IMR-90 (cell line): ENCODE measurements around the gene POLR3E. TPM values are rescaled to one million over a fixed set of nuclear protein-coding genes. Genes with fewer than 3 reads are reported as not detected.

ENCODE experiments used
- ATAC-seq: fragments of 200-7000 bp; cut with Tn5 transposase; 2 replicates; pipeline ENCODE4 v1.9.1; 2020; ENCODE audit warnings: low read depth, mild to moderate bottlenecking, moderate library complexity
- BruUV-seq: library from RNA; stranded (reverse); fragments of 400-500 nt; replicated peaks from 2 replicates; lab custom pipeline; 2021; lab: Mats Ljungman, UMichigan
- CTCF ChIA-PET: fragments of 300-600 bp; formaldehyde crosslinking; extraction: SDS; loops from one replicate; lab custom pipeline; 2021; ENCODE audit warnings: antibody characterized with exemption; lab: Yijun Ruan, JAX
- POLR2A ChIA-PET: fragments of 300-600 bp; sonication (Branson Sonifier 250); formaldehyde crosslinking; loops from one replicate; lab custom pipeline; 2022; ENCODE audit warnings: antibody characterized with exemption; ENCODE audit not compliant: unreplicated experiment; lab: Charles Lee
- DNase-seq: peaks from one replicate; pipeline ENCODE4 v3.0.0; 2013
- H2AFZ ChIP-seq: replicated peaks from 2 replicates; pipeline ENCODE3; 2013; ENCODE audit warnings: low read length, mild to moderate bottlenecking; ENCODE audit not compliant: poor library complexity
- H2AK5ac ChIP-seq: 2 replicates; pipeline ENCODE4 v1.6.1; 2013; ENCODE audit warnings: low read depth, low read length, inconsistent platforms
- H2AK9ac ChIP-seq: replicated peaks from 2 replicates; pipeline ENCODE3; 2013; ENCODE audit warnings: mild to moderate bottlenecking, low read depth, low read length, moderate library complexity; ENCODE audit not compliant: poor library complexity
- H2BK120ac ChIP-seq: 2 replicates; pipeline ENCODE4 v1.6.1; 2013; ENCODE audit warnings: low read depth, low read length, inconsistent platforms
- H2BK15ac ChIP-seq: 3 replicates; pipeline ENCODE4 v1.6.1; 2013; ENCODE audit warnings: low read depth, low read length, inconsistent platforms
- H2BK20ac ChIP-seq: 2 replicates; pipeline ENCODE4 v1.6.1; 2013; ENCODE audit warnings: low read depth, mild to moderate bottlenecking, inconsistent platforms, low read length, moderate library complexity
- H2BK5ac ChIP-seq: 2 replicates; pipeline ENCODE4 v1.6.1; 2013; ENCODE audit warnings: mild to moderate bottlenecking, low read depth, low read length, inconsistent platforms; ENCODE audit not compliant: poor library complexity, severe bottlenecking
- H3K14ac ChIP-seq: replicated peaks from 2 replicates; pipeline ENCODE4 v1.6.1; 2013; ENCODE audit warnings: low read depth, low read length, inconsistent platforms
- H3K18ac ChIP-seq: 2 replicates; pipeline ENCODE4 v1.6.1; 2013; ENCODE audit warnings: low read depth, low read length, control low read depth
- H3K23ac ChIP-seq: 2 replicates; pipeline ENCODE4 v1.6.1; 2013; ENCODE audit warnings: low read depth, low read length, inconsistent platforms
- H3K27ac ChIP-seq: 2 replicates; pipeline ENCODE4 v1.5.1; 2013; ENCODE audit warnings: mild to moderate bottlenecking, control low read depth, low read length; ENCODE audit not compliant: insufficient read depth
- H3K27me3 ChIP-seq: 2 replicates; pipeline ENCODE4 v1.6.1; 2013; ENCODE audit warnings: low read length; ENCODE audit not compliant: control insufficient read depth, insufficient read depth
- H3K36me3 ChIP-seq: 2 replicates; pipeline ENCODE4 v1.6.1; 2013; ENCODE audit warnings: low read length, mixed read lengths; ENCODE audit not compliant: control insufficient read depth, insufficient read depth
- H3K4ac ChIP-seq: 2 replicates; pipeline ENCODE4 v1.6.1; 2013; ENCODE audit warnings: low read depth, low read length, inconsistent platforms
- H3K4me1 ChIP-seq: 2 replicates; pipeline ENCODE4 v1.6.1; 2013; ENCODE audit warnings: low read length, mixed read lengths; ENCODE audit not compliant: control insufficient read depth, insufficient read depth
- H3K4me2 ChIP-seq: 2 replicates; pipeline ENCODE4 v1.6.1; 2013; ENCODE audit warnings: low read depth, mild to moderate bottlenecking, control low read depth, low read length, moderate library complexity
- H3K4me3 ChIP-seq: 2 replicates; pipeline ENCODE4 v1.5.1; 2013; ENCODE audit warnings: low read depth, mild to moderate bottlenecking, control low read depth, low read length, moderate library complexity; ENCODE audit not compliant: insufficient read depth
- H3K56ac ChIP-seq: 2 replicates; pipeline ENCODE4 v1.6.1; 2013; ENCODE audit warnings: low read length, inconsistent platforms; ENCODE audit not compliant: insufficient read depth; ENCODE audit errors: extremely low read depth
- H3K79me1 ChIP-seq, 2 experiments: 2 replicates each; pipeline ENCODE4 v1.6.1; 2013; ENCODE audit warnings: low read length in 2 of 2, inconsistent platforms in 1 of 2, low read depth in 1 of 2
- H3K9ac ChIP-seq: 2 replicates; pipeline ENCODE4 v1.6.1; 2013; ENCODE audit warnings: low read depth, low read length, control low read depth
- H3K9me1 ChIP-seq: 2 replicates; pipeline ENCODE4 v1.6.1; 2013; ENCODE audit warnings: low read length, inconsistent platforms; ENCODE audit not compliant: insufficient read depth
- H3K9me3 ChIP-seq: 2 replicates; pipeline ENCODE4 v1.6.1; 2013; ENCODE audit warnings: low read length; ENCODE audit not compliant: control insufficient read depth, insufficient read depth
- H4K20me1 ChIP-seq: 2 replicates; pipeline ENCODE4 v1.6.1; 2013; ENCODE audit warnings: low read length, inconsistent platforms; ENCODE audit not compliant: insufficient read depth
- H4K5ac ChIP-seq: 2 replicates; pipeline ENCODE4 v1.6.1; 2013; ENCODE audit warnings: mild to moderate bottlenecking, low read depth, low read length, control low read depth
- H4K8ac ChIP-seq, 2 experiments: 2 replicates each; pipeline ENCODE4 v1.6.1; 2013; ENCODE audit warnings: low read depth in 2 of 2, low read length in 2 of 2, control low read depth in 1 of 2, inconsistent platforms in 1 of 2
- H4K91ac ChIP-seq: 2 replicates; pipeline ENCODE4 v1.6.1; 2013; ENCODE audit warnings: low read depth, low read length, inconsistent platforms; ENCODE audit not compliant: insufficient read depth
- BHLHE40 ChIP-seq: fragments of 150-350 bp; IDR thresholded peaks from 2 replicates; pipeline ENCODE4 v1.6.1; 2016; ENCODE audit warnings: mild to moderate bottlenecking, low read depth, low read length
- CHD1 ChIP-seq: IDR thresholded peaks from 2 replicates; pipeline ENCODE4 v1.6.1; 2012; ENCODE audit warnings: low read depth, low read length, improper control_type of control experiment
- CTCF ChIP-seq: conservative IDR thresholded peaks from 2 replicates; pipeline ENCODE4 v1.5.1; 2012; ENCODE audit warnings: mild to moderate bottlenecking, low read depth, low read length, improper control_type of control experiment
- ELK1 ChIP-seq: fragments of 150-350 bp; IDR thresholded peaks from 2 replicates; pipeline ENCODE4 v1.6.1; 2016; ENCODE audit warnings: low read depth, mild to moderate bottlenecking, low read length, moderate library complexity, borderline replicate concordance
- FOS ChIP-seq: fragments of 150-350 bp; IDR thresholded peaks from 2 replicates; pipeline ENCODE4 v1.6.1; 2016; ENCODE audit warnings: low read depth, low read length
- MAFK ChIP-seq: IDR thresholded peaks from 2 replicates; pipeline ENCODE4 v1.6.1; 2012; ENCODE audit warnings: low read depth, low read length, improper control_type of control experiment
- MAZ ChIP-seq: IDR thresholded peaks from 2 replicates; pipeline ENCODE4 v1.6.1; 2012; ENCODE audit warnings: low read depth, mild to moderate bottlenecking, low read length, improper control_type of control experiment, moderate library complexity, borderline replicate concordance
- MXI1 ChIP-seq: IDR thresholded peaks from 2 replicates; pipeline ENCODE4 v1.6.1; 2012; ENCODE audit warnings: low read depth, mild to moderate bottlenecking, low read length, moderate library complexity, borderline replicate concordance
- RAD21 ChIP-seq: IDR thresholded peaks from 2 replicates; pipeline ENCODE4 v1.6.1; 2012; ENCODE audit warnings: low read length, improper control_type of control experiment
- RCOR1 ChIP-seq: IDR thresholded peaks from 2 replicates; pipeline ENCODE4 v1.6.1; 2012; ENCODE audit warnings: mild to moderate bottlenecking, low read length, improper control_type of control experiment; ENCODE audit not compliant: insufficient replicate concordance
- RFX5 ChIP-seq: IDR thresholded peaks from 2 replicates; pipeline ENCODE4 v1.8.0; 2012; ENCODE audit warnings: low read depth, mild to moderate bottlenecking, low read length, moderate library complexity
- SMC3 ChIP-seq: fragments of 150-350 bp; IDR thresholded peaks from 2 replicates; pipeline ENCODE4 v1.6.1; 2016; ENCODE audit warnings: low read depth, mild to moderate bottlenecking, antibody characterized with exemption, low read length, moderate library complexity
- USF2 ChIP-seq: fragments of 150-350 bp; IDR thresholded peaks from 2 replicates; pipeline ENCODE4 v1.6.1; 2017; ENCODE audit warnings: mild to moderate bottlenecking, antibody characterized with exemption, low read length, low read depth
- WGBS, 2 experiments: methylation state at CpG; one replicate each; pipeline versions ENCODE4 v1.1.5 to v1.1.7; 2013; ENCODE audit warnings: missing lambda C conversion rate in 2 of 2; ENCODE audit not compliant: insufficient read length in 1 of 2; ENCODE audit errors: extremely low coverage in 2 of 2; 5-methylcytosine and 5-hydroxymethylcytosine counted together
- dilution Hi-C: fragments of 300-500 bp; cut with HindIII; formaldehyde crosslinking; loops from one replicate; pipeline ENCODE4 v1.14.3; 2018; ENCODE audit warnings: low sequenced_read_pairs; ENCODE audit not compliant: unreplicated experiment
- in situ Hi-C: fragments of 300-500 bp; cut with MboI; formaldehyde crosslinking; loops from 3 replicates; pipeline ENCODE4 v1.14.3; 2019; ENCODE audit warnings: low sequenced_read_pairs, inconsistent platforms, mixed read lengths
- intact Hi-C: fragments of 100-400 bp; cut with micrococcal nuclease; formaldehyde crosslinking; loops from 2 replicates; pipeline ENCODE4 v1.10.0; 2022
- polyA plus RNA-seq, 3 experiments: library from polyadenylated mRNA; depleted of rRNA; stranded (reverse); fragments of >200 nt; gene quantifications; 2 replicates each; pipeline ENCODE4 v1.2.3, GENCODE V29; 2012; ENCODE audit warnings: low replicate concordance in 1 of 3
- total RNA-seq: library from RNA; depleted of rRNA; stranded (reverse); fragments of >200 nt; gene quantifications from 2 replicates; pipeline ENCODE4 v1.2.3, GENCODE V29; 2012

The POLR3E gene
- total and polyA plus RNA-seq, 2 of the 4 experiments (the other 2 are of a cell fraction), result 19.9 to 46.0 TPM

GRCh38 chr16:22370038-22370820, 73.0 kb downstream of the POLR3E start:
- peak overlapping the region; percentile 79 for H3K4me2 ChIP-seq
- intact Hi-C loops, result loop anchor here (2.0 kb wide), 1 partner anchor 17 kb away; no protein-coding TSS in a partner anchor
- peak overlapping the region; percentile 75 for H4K91ac ChIP-seq
- dilution Hi-C loops, result no loop called here
- no peak overlapping the region for H2AK9ac ChIP-seq
- H3K56ac ChIP-seq, result peak overlapping the region; percentile 69
- H4K8ac ChIP-seq, result peak overlapping the region; percentile 23 to 83; a peak in 3 of 4 replicates
- H2BK120ac ChIP-seq, result peak overlapping the region; percentile 83
- ChIA-PET CTCF (interaction anchor here (1.0 kb wide), 1 partner anchor 23 kb away, joined by 3 read pairs; no protein-coding TSS in a partner anchor), POLR2A (interaction anchor here (0.6 kb wide), 1 partner anchor 13 kb away, joined by 3 read pairs; no protein-coding TSS in a partner anchor)
- peak overlapping the region; percentile 77 for H3K4ac ChIP-seq
- in situ Hi-C loops, result no loop called here
- peaks cover 10% of the 10 kb centered on the region for H3K9me1 ChIP-seq
- ATAC-seq (peak; percentile 15), DNase-seq (peak; percentile 95)
- H3K36me3 ChIP-seq, result peaks cover 20% of the 10 kb centered on the region
- peak overlapping the region; percentile 73 for H2BK20ac ChIP-seq
- H3K9ac ChIP-seq, result peak overlapping the region; percentile 83
- peak overlapping the region; percentile 88 for H3K23ac ChIP-seq
- WGBS, 2 experiments, result no CpG with 5 or more reads among the region's 2 CpGs
- peak overlapping the region; percentile 97 for H2BK5ac ChIP-seq
- H4K5ac ChIP-seq, result peak overlapping the region; percentile 91
- no peak overlapping the region for H2AFZ ChIP-seq
- no peak overlapping the region; the same call in 2 of the 3 replicates for H2BK15ac ChIP-seq
- peak overlapping the region; percentile 87 for H3K18ac ChIP-seq
- H3K4me3 ChIP-seq, result peak overlapping the region; percentile 9; the same call in 1 of the 2 replicates
- H3K27ac ChIP-seq, result peak overlapping the region; percentile 90
- peak overlapping the region; percentile 72; the same call in 1 of the 2 replicates for H2AK5ac ChIP-seq
- BruUV-seq, result no TSS peak
- no peaks in the 10 kb centered on the region for H3K27me3 ChIP-seq
- no peaks in the 10 kb centered on the region for H3K9me3 ChIP-seq
- H3K79me1 ChIP-seq, result peaks cover 3 to 58% of the 10 kb centered on the region in 2 experiments; a peak in 2 of 4 replicates
- peak overlapping the region; percentile 72 for H3K14ac ChIP-seq
- peaks cover 80% of the 10 kb centered on the region for H4K20me1 ChIP-seq
- H3K4me1 ChIP-seq, result peaks cover 22% of the 10 kb centered on the region
- TF ChIP-seq MXI1, result no peak
- no peak for TF ChIP-seq RCOR1
- no peak for TF ChIP-seq CTCF
- no peak for TF ChIP-seq RAD21
- TF ChIP-seq FOS, result peak; percentile 71
- no peak for TF ChIP-seq RFX5
- TF ChIP-seq ELK1, result no peak
- peak; percentile 88 for TF ChIP-seq MAFK
- TF ChIP-seq CHD1, result no peak
- no peak for TF ChIP-seq BHLHE40
- TF ChIP-seq MAZ, result no peak
- no peak for TF ChIP-seq USF2
- no peak for TF ChIP-seq SMC3
